ENCODE results near the gene MEAF6.
"Not testable (repeated sequence)": the region's sequence is repeated elsewhere in the genome, so short reads cannot be mapped to it uniquely, and the experiment has no call there.

MEAF6 gene

GRCh38 chr1:37514350-37515184 is at the start of gene MEAF6:
Gene MEAF6, minus strand, starts transcription at chr1:37514766. Its CDS starts 20 bp downstream, at chr1:37514746.
- DNase-seq, result peak; percentile 91

DNA sequence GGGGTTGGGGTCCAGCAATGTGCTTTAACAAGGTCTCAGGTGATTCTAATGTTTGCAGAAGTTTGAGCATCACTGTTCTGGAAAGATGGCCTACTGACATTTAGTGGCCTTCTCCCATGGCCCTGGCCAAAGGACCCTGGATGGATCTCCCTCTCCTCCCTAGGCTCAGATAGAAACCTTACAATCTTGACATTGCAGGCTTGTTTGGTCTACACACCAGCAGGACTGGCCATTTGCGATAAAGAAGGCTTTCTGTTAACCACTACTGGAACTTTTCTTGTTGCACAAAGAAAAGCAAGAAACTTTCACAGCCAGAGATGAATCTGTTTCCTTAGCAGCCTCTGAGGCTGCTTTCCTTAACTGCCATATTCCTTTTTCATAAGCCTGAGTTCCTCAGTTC is 48.4 kb upstream of the MEAF6 start:
- DNase-seq, result peak; percentile 54

- DNase-seq, result peak; percentile 36
Measured at GRCh38 chr1:37561133-37562132, 46.9 kb upstream of the MEAF6 start.

GRCh38 chr1:37560401-37561132 is 46.0 kb upstream of the MEAF6 start:
- DNase-seq, result peak; percentile 34

GRCh38 chr1:37559957-37560379 is 45.4 kb upstream of the MEAF6 start:
- peak; percentile 82 for DNase-seq

DNA sequence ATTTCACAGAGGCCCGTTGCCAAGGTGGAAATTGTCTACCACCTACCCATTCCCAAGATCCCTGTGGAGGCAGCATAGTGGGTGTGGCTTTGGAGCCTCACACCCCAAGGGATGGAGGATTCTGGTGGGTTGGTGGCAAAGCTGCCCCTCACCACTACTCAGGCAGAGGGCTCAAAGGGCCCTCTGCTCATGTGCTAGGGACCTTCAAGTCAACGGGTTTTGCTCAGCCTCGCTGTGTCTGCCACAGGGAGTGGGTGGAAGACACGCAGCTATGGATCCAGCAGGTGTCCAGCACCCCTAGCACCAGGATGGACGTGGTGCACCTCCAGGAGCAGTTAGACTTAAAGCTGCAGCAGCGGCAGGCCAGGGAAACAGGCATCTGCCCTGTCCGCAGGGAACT is 44.5 kb upstream of the MEAF6 start:
- no peak for DNase-seq

GRCh38 chr1:37558411-37558810 is 43.8 kb upstream of the MEAF6 start:
- DNase-seq, result no peak

GRCh38 chr1:37557402-37557801 is 42.8 kb upstream of the MEAF6 start:
- no peak for DNase-seq

GRCh38 chr1:37556712-37557196 is 42.2 kb upstream of the MEAF6 start, which contains the start of gene DNALI1:
Gene DNALI1, plus strand, starts transcription at chr1:37556940. Its CDS starts 55 bp downstream, at chr1:37556995.
- peak; percentile 24 for DNase-seq

GRCh38 chr1:37553927-37554808 is 39.6 kb upstream of the MEAF6 start, which contains the start of gene SNIP1:
Gene SNIP1, minus strand, starts transcription at chr1:37554293. Its CDS starts 64 bp downstream, at chr1:37554229.
- peak; percentile 97 for DNase-seq

- no peak for DNase-seq
Measured at GRCh38 chr1:37553598-37553926, 39.0 kb upstream of the MEAF6 start.

DNA sequence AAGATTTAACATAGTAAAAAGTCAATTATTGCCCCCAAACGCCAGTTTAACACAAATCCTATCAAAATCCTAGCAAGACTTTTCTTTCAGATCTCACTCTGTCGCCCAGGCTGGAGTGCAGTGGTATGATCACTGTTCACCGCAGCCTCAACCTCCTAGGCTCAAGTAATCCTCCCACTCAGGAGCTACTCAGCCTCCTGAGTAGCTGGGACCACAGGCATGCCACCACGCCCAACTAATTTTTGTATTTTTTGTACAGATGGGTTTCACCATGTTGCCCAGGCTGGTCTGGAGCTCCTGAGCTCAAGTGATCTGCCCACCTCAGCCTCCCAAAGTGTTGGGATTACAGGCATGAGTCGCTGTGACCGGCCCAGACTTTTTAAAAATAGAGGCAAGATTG is 34.8 kb upstream of the MEAF6 start:
- no peak for DNase-seq

- no peak for DNase-seq
Measured at GRCh38 chr1:37545019-37545418, 30.5 kb upstream of the MEAF6 start.

DNA sequence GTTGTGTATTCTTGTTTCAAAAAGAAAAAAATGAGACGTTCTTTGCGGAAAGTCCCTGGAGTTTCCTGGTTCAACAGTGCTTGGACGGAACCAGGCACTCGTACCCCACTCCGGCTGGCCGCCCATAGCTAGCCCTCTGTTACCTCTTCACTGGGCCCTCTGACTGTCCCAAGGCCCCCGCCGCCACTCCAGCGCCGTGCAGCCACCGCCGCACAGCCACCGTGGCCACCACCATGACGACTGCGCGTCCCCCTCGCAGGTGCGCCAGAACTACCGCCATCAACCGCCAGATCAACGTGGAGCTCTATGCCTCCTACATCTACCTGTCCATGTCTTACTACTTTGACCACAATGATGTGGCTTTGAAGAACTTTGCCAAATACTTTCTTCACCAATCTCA is 30.0 kb upstream of the MEAF6 start:
- no peak for DNase-seq

DNA sequence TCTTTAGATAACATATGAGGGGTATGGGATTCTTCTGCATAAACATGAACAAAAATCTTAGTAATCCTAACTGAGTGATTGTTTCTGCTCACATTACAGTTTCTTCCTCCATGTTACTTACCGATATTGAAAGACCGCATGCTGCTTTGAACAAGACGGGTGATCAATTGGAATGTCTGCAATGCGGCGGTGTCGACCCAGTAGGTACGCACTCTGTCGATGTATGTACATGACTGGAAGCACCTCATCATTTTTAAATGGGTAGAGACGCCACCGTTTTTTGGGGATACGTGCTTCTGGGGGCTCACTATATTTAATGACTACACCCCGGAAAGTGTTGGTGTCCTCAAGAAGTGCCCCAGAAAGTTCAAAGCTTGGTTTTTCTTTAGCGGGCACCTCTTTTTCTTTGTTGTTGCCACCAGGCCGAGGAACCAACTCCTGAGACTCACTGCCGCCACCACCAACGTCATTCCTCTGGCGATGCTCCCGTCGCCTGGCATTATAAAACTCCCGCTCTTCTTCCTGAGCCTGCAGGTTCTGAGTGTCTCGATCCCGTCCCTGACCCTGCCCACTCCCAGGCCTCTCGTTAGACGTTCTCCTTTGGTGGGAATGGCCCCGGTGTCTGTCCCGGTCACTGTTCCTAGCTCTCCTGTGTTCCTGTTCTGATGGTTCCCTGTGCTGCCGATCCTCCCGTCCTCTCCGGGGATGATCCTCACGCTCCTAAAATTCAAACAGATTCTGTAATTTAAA is 25.6 kb upstream of the MEAF6 start:
- no peak for DNase-seq

GRCh38 chr1:37539154-37539553 is 24.6 kb upstream of the MEAF6 start:
- DNase-seq, result not testable (repeated sequence)

DNA sequence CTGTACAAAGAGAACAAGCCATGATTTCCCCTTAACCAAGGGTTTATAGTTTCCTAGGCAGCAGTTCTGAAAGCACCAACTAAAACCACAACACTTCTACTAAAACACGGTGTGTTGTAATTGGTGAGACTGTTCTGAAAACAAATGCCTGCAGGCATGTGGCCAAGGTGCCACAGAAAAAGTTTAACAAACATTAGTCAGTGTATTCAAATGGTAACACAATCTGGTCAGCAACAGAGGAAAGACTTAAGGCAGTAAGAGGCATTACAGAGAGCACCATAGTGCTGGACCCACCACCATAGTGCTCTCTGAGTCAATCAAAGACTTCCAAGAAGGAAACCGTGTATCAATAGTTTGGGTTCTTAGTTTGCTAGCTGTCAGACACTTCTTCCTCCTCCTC is 22.8 kb upstream of the MEAF6 start:
- no peak for DNase-seq

DNA sequence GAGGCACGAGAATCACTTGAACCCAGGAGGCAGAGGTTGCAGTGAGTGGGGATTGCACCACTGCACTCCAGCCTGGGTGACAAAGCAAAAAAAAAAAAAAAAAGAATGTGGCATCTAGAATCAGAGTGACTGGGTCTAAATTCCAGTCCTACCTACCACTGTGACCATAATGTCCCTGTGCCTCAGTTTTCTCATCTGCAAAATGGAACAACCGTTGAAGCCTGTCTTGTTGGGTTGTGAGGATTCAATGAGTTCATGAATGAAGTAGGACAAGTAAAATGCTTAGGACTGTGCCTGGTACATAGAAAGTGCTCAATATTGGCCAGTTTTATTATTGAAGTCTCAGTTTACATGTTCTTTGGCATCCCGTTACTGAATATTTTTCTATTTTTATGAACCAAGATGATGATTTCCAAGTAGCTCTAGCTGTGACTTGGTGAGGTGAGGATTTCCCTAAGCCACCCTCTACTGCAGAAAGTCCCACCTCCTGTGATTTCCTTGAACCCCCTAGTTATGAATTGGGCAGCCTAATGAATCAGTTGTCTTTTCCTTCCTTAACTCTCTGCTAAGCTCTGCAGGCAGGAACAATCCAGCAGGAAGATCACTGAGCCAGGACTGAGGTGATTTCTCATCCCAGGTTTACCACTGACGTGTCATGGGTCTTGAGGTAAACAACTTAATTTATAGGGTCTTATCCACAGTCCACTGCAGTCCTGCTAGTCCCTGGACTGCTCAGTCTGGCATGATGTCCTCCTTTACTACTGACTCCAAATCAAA is 18.9 kb upstream of the MEAF6 start:
- DNase-seq, result no peak

DNA sequence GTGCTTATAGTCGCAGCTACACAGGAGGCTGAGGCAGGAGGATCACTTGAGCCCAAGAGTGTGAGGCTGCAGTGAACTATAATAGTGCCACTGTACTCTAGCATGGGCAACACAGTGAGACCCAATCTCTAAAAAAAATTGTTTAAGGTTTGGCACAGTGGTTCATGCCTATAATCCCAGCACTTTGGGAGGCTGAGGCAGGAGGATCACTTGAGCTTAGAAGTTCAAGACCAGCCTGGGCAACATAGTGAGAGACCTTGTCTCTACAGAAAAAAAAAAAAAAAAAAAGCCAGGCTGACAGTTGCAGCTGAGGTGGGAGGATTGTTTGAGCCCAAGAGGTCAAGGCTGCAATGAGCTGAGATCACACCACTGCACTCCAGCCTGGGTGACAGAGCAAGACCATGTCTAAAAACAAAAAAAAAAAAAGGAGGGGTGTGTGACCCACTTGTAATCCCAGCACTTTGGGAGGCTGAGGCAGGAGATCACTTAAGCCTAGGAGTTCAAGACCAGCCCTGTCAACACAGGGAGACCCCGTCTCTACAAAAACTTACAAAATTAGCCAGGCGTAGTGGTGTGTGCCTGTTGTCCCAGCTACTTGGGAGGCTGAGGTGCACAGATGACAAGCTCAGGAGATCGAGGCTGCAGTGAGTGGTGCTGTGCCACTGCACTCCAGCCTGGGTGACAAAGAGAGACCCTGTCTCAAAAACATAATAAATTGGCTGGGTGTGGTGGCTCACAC is 18.0 kb upstream of the MEAF6 start:
- DNase-seq, result not testable (repeated sequence)

Measured in OCI-M1 (cell line).